ENCODE results near the gene MAPK1.
"Not testable (repeated sequence)": the region's sequence is repeated elsewhere in the genome, so short reads cannot be mapped to it uniquely, and the experiment has no call there.

MAPK1 gene

GRCh38 chr22:21719024-21719423 lies 148.4 kb downstream of the MAPK1 start:
- DNase-seq = no peak

- no peak for DNase-seq
Measured at GRCh38 chr22:21718499-21718898, 148.9 kb downstream of the MAPK1 start.

GRCh38 chr22:21716395-21717122 lies 150.9 kb downstream of the MAPK1 start:
- not testable (repeated sequence) for DNase-seq

GRCh38 chr22:21714786-21715185 lies 152.7 kb downstream of the MAPK1 start:
- no peak for DNase-seq

- DNase-seq = no peak
Measured at GRCh38 chr22:21714059-21714770, 153.2 kb downstream of the MAPK1 start.

- DNase-seq = no peak
Measured at GRCh38 chr22:21713428-21714058, 153.9 kb downstream of the MAPK1 start.

- DNase-seq = no peak
Measured at GRCh38 chr22:21712751-21713427, 154.6 kb downstream of the MAPK1 start.

GRCh38 chr22:21711851-21712250 lies 155.6 kb downstream of the MAPK1 start:
- DNase-seq = no peak

GRCh38 chr22:21710156-21710555 lies 157.3 kb downstream of the MAPK1 start:
- DNase-seq = no peak

- DNase-seq = no peak
Measured at GRCh38 chr22:21709688-21710087, 157.8 kb downstream of the MAPK1 start.

GRCh38 chr22:21708960-21709359 lies 158.5 kb downstream of the MAPK1 start:
- DNase-seq = no peak

GRCh38 chr22:21707677-21708076 lies 159.8 kb downstream of the MAPK1 start:
- no peak for DNase-seq
